MM.1S (cell line): ENCODE results near the gene SAMD14.

ENCODE experiments used
- DNase-seq: peaks from one replicate; pipeline ENCODE4 v3.0.0-alpha.2; 2015
- H2AFZ ChIP-seq: fragments of 300-600 bp; sonication (generic); 2 replicates; pipeline ENCODE4 v1.6.0; 2016; ENCODE audit warnings: antibody characterized with exemption, low read length
- H3F3A ChIP-seq: fragments of 300-600 bp; sonication (generic); 2 replicates; pipeline ENCODE4 v1.6.1; 2016; ENCODE audit warnings: mild to moderate bottlenecking, antibody characterized with exemption, low read length, moderate library complexity, mixed read lengths; ENCODE audit not compliant: insufficient read depth
- H3K27ac ChIP-seq: fragments of 300-600 bp; sonication (generic); 2 replicates; pipeline ENCODE4 v1.5.1; 2016; ENCODE audit warnings: mild to moderate bottlenecking, low read length
- H3K27me3 ChIP-seq: fragments of 300-600 bp; sonication (generic); replicated peaks from 2 replicates; pipeline ENCODE4 v1.6.0; 2016; ENCODE audit warnings: low read length; ENCODE audit not compliant: insufficient read depth
- H3K36me3 ChIP-seq: fragments of 300-600 bp; sonication (generic); replicated peaks from 2 replicates; pipeline ENCODE4 v1.6.1; 2016; ENCODE audit warnings: mild to moderate bottlenecking, low read length, mixed read lengths; ENCODE audit not compliant: insufficient read depth
- H3K4me1 ChIP-seq: fragments of 300-600 bp; sonication (generic); 2 replicates; pipeline ENCODE4 v1.6.1; 2016; ENCODE audit warnings: low read length, mixed read lengths
- H3K4me2 ChIP-seq: fragments of 300-600 bp; sonication (generic); 2 replicates; pipeline ENCODE4 v1.6.0; 2016; ENCODE audit warnings: low read depth, low read length
- H3K4me3 ChIP-seq: fragments of 300-600 bp; sonication (generic); 2 replicates; pipeline ENCODE4 v1.5.1; 2016; ENCODE audit warnings: low read length, mixed read lengths
- H3K79me2 ChIP-seq: fragments of 300-600 bp; sonication (generic); 2 replicates; pipeline ENCODE4 v1.6.1; 2016; ENCODE audit warnings: mixed run types, low read length, mixed read lengths
- H3K9ac ChIP-seq: fragments of 300-600 bp; sonication (generic); 2 replicates; pipeline ENCODE4 v1.6.1; 2016; ENCODE audit warnings: low read length, mixed read lengths
- H3K9me2 ChIP-seq: fragments of 300-600 bp; sonication (generic); replicated peaks from 2 replicates; pipeline ENCODE4 v1.6.1; 2016; ENCODE audit warnings: mild to moderate bottlenecking, low read length, mixed read lengths; ENCODE audit not compliant: insufficient read depth
- H3K9me3 ChIP-seq: fragments of 300-600 bp; sonication (generic); replicated peaks from 2 replicates; pipeline ENCODE4 v1.6.1; 2016; ENCODE audit warnings: mild to moderate bottlenecking, low read length, mixed read lengths; ENCODE audit not compliant: insufficient read depth
- H4K20me1 ChIP-seq: fragments of 300-600 bp; sonication (generic); 2 replicates; pipeline ENCODE4 v1.6.1; 2016; ENCODE audit warnings: mild to moderate bottlenecking, low read length, moderate library complexity, mixed read lengths; ENCODE audit not compliant: insufficient read depth
- EZH2 ChIP-seq: fragments of 300-600 bp; sonication (generic); optimal IDR thresholded peaks from 2 replicates; pipeline ENCODE3; 2017; ENCODE audit warnings: low read depth, mild to moderate bottlenecking, antibody characterized with exemption, low read length, mixed read lengths
- EZH2phosphoT487 ChIP-seq: fragments of 300-600 bp; sonication (generic); IDR thresholded peaks from 2 replicates; pipeline ENCODE4 v1.6.1; 2018; ENCODE audit warnings: antibody characterized with exemption, low read length
- TF ChIP-seq, protein P1 (sequence below): fragments of 300-600 bp; sonication (generic); IDR thresholded peaks from 2 replicates; pipeline ENCODE4 v1.5.1; 2016; ENCODE audit warnings: antibody characterized with exemption, low read length, mixed read lengths

Gene SAMD14

DNA sequence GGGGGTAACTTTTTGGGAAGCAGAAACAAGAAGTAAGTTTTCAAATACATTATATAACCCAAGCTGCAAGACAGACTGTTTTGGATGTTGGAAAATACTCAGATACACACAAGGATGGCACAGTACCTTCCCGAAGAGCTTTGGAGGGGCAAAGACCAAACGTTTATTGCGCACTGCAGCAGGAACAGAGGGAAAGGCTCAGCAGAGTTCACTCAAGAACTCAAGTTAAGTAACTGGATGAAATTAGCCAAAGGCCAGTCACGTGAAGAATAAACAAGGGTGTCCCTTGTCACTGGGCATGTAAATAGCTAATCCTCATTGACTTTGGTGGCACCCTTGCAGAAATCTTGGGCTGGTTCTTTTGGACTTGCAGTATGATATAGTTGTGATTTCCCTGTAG is 32.0 kb downstream of the SAMD14 start:
- H3K4me3 ChIP-seq: no peak overlapping the region
- peaks cover 9% of the 10 kb centered on the region; the same call in 1 of the 2 replicates for H3F3A ChIP-seq
- H3K4me2 ChIP-seq: no peak overlapping the region
- H3K9me3 ChIP-seq: no peaks in the 10 kb centered on the region
- peaks cover 8% of the 10 kb centered on the region; the same call in 1 of the 2 replicates for H3K4me1 ChIP-seq
- peaks cover 21% of the 10 kb centered on the region for H3K79me2 ChIP-seq
- H3K27me3 ChIP-seq: no peaks in the 10 kb centered on the region
- no peak for DNase-seq
- no peaks in the 10 kb centered on the region for H3K9me2 ChIP-seq
- no peak overlapping the region for H3K9ac ChIP-seq
- H3K27ac ChIP-seq: no peak overlapping the region
- no peaks in the 10 kb centered on the region for H4K20me1 ChIP-seq
- H3K36me3 ChIP-seq: no peaks in the 10 kb centered on the region
- TF ChIP-seq EZH2phosphoT487 (no peak), EZH2 (no peak)
- TF ChIP-seq, protein P1, sequence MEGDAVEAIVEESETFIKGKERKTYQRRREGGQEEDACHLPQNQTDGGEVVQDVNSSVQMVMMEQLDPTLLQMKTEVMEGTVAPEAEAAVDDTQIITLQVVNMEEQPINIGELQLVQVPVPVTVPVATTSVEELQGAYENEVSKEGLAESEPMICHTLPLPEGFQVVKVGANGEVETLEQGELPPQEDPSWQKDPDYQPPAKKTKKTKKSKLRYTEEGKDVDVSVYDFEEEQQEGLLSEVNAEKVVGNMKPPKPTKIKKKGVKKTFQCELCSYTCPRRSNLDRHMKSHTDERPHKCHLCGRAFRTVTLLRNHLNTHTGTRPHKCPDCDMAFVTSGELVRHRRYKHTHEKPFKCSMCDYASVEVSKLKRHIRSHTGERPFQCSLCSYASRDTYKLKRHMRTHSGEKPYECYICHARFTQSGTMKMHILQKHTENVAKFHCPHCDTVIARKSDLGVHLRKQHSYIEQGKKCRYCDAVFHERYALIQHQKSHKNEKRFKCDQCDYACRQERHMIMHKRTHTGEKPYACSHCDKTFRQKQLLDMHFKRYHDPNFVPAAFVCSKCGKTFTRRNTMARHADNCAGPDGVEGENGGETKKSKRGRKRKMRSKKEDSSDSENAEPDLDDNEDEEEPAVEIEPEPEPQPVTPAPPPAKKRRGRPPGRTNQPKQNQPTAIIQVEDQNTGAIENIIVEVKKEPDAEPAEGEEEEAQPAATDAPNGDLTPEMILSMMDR: no peak
- H2AFZ ChIP-seq: no peak overlapping the region

DNA sequence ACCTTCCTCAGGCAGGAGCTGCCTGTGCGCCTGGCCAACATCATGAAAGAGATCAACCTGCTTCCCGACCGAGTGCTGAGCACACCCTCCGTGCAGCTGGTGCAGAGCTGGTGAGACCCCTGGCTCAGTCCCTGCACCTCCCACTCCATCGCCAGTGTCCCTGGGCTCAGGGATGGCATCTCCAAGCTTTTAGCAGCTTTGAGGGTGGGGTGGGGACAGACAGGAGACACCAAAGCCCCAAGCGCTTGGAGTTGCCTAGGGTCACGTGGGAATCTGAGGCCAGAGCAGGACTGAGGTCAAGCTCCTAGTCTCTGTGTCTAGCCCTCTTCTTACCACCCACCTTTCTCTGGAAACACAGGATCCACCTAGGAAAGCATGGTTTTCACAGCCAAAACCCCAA is 32.5 kb downstream of the SAMD14 start:
- no peaks in the 10 kb centered on the region for H3K27me3 ChIP-seq
- H3K27ac ChIP-seq: no peak overlapping the region
- H3K4me2 ChIP-seq: no peak overlapping the region
- peaks cover 8% of the 10 kb centered on the region; the same call in 1 of the 2 replicates for H3K4me1 ChIP-seq
- peaks cover 21% of the 10 kb centered on the region for H3K79me2 ChIP-seq
- no peaks in the 10 kb centered on the region for H3K9me2 ChIP-seq
- no peak overlapping the region for H3K4me3 ChIP-seq
- DNase-seq: no peak
- TF ChIP-seq, protein P1: no peak
- TF ChIP-seq EZH2: no peak
- no peak for TF ChIP-seq EZH2phosphoT487
- no peaks in the 10 kb centered on the region for H4K20me1 ChIP-seq
- peaks cover 9% of the 10 kb centered on the region; the same call in 1 of the 2 replicates for H3F3A ChIP-seq
- H2AFZ ChIP-seq: no peak overlapping the region
- no peaks in the 10 kb centered on the region for H3K36me3 ChIP-seq
- H3K9me3 ChIP-seq: no peaks in the 10 kb centered on the region
- no peak overlapping the region for H3K9ac ChIP-seq

DNA sequence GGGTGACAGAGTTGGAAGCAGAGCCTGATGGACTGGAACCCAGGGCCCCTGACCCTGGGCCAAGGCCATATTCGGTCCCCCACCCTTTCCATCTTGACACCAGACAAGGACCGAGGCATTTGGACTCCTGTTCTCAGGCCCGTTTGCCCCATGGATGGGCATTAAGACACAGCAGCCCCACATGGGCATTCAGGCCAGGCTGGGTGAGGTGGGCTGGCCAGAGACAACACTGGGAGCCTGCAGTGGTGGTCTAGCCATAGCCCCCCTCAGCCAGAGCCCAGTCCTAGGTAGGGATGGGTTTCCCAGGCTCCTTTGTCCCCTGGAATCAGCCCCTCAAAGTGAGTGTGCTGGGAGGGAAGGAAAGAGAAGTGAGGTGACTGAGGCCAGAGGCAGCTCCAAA is 33.2 kb downstream of the SAMD14 start:
- Histone ChIP-seq H3K36me3 (no peaks in the 10 kb centered on the region), H3K4me1 (peaks cover 8% of the 10 kb centered on the region; the same call in 1 of the 2 replicates), H3K9me3 (no peaks in the 10 kb centered on the region), H3K9ac (no peak overlapping the region), H3K9me2 (no peaks in the 10 kb centered on the region), H2AFZ (no peak overlapping the region), H3K4me2 (no peak overlapping the region), H3K27ac (no peak overlapping the region), H3F3A (peaks cover 9% of the 10 kb centered on the region; the same call in 1 of the 2 replicates), H4K20me1 (no peaks in the 10 kb centered on the region), H3K27me3 (no peaks in the 10 kb centered on the region), H3K79me2 (peaks cover 21% of the 10 kb centered on the region), H3K4me3 (no peak overlapping the region)
- no peak for DNase-seq
- no peak for TF ChIP-seq EZH2
- TF ChIP-seq, protein P1: no peak
- TF ChIP-seq EZH2phosphoT487: no peak
